GM18505 (cell line): Measurements from ENCODE around the gene PODXL.

Source experiments
- ATAC-seq: cut with Tn5 transposase; IDR thresholded peaks from one replicate; pipeline ENCODE4 v1.9.1; 2021; ENCODE audit not compliant: unreplicated experiment
- POLR2A ChIP-seq: IDR thresholded peaks from 4 replicates; pipeline ENCODE4 v1.6.1; 2011; ENCODE audit warnings: borderline replicate concordance; ENCODE audit not compliant: insufficient read depth, insufficient read length; ENCODE audit errors: extremely low read depth

PODXL gene

GRCh38 chr7:131556053-131556908 is at the start of gene PODXL:
Gene PODXL, minus strand, starts transcription at chr7:131556628. Its CDS starts 269 bp downstream, at chr7:131556359.
- peak; percentile 72 for ATAC-seq
- TF ChIP-seq POLR2A, result no peak

DNA sequence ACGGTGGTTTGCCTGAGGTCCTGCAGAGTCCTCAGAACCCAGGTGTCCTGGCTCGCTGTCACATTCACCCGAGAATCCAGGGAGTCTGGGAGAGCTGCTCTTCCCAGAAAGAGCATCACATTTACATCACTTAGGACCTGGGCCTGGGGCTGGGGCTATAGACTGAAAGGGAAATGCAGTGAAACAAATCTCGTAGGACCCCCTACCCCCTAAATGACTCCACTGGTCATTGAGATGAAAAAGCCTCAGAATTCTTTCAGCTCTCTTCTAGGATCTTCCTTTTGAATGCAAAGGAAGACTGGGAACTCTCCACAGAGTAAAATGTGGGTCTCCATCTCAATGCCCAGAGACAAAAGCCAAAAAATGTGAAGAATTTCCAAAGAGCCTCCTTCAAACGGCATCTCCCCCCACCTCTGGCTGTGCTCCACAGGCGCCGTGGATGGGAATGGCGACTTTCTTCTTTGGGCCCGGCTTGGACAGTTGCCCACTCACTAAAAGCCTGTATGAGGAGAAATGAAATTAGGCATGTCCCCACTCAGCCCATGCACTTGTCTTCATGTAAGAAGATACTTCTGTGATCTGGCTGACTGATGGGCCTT is 49.0 kb upstream of the PODXL start:
- TF ChIP-seq POLR2A, result no peak

GRCh38 chr7:131604841-131605279 is 48.4 kb upstream of the PODXL start:
- TF ChIP-seq POLR2A, result no peak
- ATAC-seq, result no peak

More for the DNA sequence above, 49.0 kb upstream of the PODXL start:
- ATAC-seq, result no peak

GRCh38 chr7:131603932-131604331 is 47.5 kb upstream of the PODXL start:
- TF ChIP-seq POLR2A, result no peak

DNA sequence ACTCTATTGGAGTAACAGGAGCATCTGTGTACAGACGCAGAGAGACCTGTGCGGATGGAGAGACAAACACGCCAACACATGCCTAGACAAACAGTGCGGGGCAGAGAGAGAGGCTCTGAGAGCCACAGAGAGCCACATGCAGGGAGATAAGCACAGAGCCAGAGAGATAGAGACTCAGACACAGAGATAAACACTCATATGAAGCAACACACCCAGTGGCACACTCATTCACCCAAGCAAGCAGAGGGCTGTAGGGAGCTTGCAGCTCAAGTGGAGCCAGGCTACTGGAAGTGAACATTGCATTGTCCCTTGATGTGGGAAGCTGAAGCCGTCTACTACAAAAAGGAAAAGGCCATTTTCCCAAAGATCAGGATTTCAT is 46.6 kb upstream of the PODXL start:
- TF ChIP-seq POLR2A, result no peak
- no peak for ATAC-seq

More at GRCh38 chr7:131603932-131604331, 47.5 kb upstream of the PODXL start:
- no peak for ATAC-seq

DNA sequence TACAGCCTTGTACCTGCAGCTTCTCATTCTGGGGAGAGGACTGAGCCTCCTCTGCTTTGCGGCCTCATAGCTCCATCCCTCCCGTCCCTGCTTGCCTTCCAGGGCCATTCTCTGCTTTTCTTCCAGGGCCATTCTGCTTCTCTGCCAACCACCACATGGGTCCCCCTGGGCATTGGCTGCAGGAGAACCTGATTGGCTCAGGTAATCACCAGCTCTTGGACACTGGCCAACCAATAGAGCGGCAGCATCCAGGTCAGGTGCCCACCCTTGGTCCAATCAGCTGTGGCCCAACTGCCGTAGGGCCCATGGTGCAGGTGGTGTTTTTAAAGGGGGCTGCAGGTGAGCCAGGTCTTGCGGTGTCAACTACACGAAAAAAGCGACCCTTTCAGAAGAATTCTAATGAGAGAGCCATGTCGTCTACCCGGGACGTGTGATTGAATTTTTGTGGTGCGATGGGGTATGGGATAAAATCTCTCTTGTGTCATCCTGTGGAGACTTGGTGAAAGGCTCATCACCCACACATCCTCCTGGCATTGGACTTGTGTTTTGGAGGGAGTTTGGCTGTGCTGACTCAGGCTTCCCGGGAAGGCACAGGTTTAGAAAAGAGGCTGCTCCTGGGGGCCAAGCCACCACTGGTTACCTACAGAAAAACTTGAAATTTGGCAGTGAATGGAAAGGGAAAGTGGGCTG is 46.0 kb upstream of the PODXL start:
- TF ChIP-seq POLR2A, result no peak

GRCh38 chr7:131600085-131600881 is 43.9 kb upstream of the PODXL start:
- no peak for ATAC-seq
- TF ChIP-seq POLR2A, result no peak

More for the DNA sequence above, 46.0 kb upstream of the PODXL start:
- no peak for ATAC-seq

DNA sequence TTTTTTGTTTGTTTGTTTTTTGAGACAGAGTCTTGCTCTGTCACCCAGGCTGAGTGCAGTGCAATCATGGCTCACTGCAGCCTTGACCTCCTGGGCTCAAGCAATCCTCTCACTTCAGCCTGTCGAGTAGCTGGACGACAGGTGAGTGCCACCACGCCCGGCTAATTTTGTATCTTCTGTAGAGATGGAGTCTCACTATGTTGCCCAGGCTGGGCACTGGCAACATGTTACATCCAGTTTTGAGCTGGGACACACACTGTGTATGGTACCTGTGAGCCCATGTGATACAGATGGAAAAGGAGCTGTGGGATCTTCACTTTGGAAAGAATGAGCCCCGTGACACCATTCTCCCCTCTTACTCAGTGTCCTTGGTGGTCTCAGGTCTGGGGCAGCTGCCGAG is 40.4 kb upstream of the PODXL start:
- no peak for TF ChIP-seq POLR2A
- no peak for ATAC-seq

DNA sequence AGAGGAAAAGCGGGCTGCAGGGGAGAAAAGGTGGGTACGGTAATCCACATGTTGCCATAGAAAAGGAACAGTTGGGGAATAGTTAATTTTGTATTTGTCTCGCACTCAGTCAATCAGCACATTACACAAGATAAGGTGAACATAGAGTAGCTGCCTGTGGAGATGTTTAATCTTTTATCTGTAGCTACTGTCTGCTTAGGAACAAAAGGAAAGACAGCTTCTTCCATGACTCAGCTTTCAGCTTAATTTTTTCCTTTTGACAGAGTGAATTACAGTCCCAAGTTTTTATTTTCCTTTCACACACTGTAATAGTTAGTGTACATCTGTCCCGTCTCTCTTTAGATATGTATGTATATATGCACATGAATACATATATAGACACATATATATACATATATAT is 39.3 kb upstream of the PODXL start:
- ATAC-seq, result no peak
- TF ChIP-seq POLR2A, result no peak

- no peak for ATAC-seq
- no peak for TF ChIP-seq POLR2A
Observed at GRCh38 chr7:131591687-131592319, 35.4 kb upstream of the PODXL start.

DNA sequence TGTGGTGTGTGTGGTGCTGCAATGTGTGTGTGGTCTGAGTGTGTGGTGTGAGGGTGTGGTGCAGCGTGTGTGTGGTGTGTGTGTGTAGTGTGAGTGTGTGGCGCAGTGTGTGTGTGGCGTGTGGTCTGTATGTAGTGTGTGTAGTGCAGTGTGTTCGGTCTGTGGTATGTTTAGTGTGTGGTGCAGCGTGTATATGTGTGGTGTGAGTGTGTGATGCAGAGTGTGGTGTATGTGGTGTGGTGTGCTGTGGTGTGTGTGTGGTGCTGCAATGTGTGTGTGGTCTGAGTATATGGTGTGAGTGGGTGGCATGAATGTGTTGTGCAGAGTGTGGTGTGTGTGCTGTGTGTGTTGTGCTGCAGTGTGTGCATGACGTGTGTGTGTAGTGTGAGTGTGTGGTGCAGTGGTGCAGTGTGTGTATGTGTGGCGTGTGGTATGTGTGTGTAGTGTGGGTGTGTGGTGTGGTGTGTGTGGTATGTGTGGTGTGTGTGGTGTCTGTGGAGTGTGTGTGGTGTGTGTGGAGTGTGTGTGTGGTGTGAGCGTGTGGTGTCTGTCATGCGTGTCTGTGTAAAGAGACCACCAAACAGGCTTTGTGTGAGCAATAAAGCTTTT is 31.0 kb upstream of the PODXL start:
- ATAC-seq, result no peak

GRCh38 chr7:131586759-131587158 is 30.3 kb upstream of the PODXL start:
- no peak for TF ChIP-seq POLR2A
- no peak for ATAC-seq

More for the DNA sequence above, 31.0 kb upstream of the PODXL start:
- no peak for TF ChIP-seq POLR2A
